ELR (cell line): ENCODE results near the gene RBMY1E.
"Not testable (repeated sequence)": the region's sequence is repeated elsewhere in the genome, so short reads cannot be mapped to it uniquely, and the experiment has no call there.

Source experiments
- DNase-seq: peaks from one replicate; pipeline ENCODE4 v3.0.0-alpha.2; 2015; ENCODE audit warnings: low read depth

Gene RBMY1E

DNA sequence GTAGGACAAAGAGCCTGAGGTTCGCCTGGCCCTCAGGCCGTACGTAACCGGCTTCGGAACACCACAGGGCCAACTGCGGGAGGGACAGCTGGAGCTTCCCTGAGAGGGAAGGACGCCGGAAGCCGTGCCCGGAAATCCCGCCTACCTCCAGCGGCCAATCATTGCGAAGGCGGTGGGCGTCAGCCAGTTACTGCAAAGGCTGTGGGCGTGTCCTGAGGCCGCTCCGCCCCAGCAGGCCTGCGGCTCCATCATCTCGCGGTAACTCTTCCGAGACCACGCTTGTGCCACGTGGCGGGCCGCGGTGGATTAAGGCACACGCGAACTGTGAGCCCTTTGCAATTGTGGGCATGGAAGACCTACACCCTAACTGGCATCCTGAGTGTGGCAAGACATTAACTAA is at the start of gene RBMY1E:
RBMY1E (minus strand) TSS at position 101 of the 400 bp plus-strand sequence. CDS start 1,978 bp downstream, outside the sequence.
- not testable (repeated sequence) for DNase-seq

DNA sequence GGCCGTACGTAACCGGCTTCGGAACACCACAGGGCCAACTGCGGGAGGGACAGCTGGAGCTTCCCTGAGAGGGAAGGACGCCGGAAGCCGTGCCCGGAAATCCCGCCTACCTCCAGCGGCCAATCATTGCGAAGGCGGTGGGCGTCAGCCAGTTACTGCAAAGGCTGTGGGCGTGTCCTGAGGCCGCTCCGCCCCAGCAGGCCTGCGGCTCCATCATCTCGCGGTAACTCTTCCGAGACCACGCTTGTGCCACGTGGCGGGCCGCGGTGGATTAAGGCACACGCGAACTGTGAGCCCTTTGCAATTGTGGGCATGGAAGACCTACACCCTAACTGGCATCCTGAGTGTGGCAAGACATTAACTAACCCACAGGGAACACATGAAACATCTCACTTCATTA is 23.4 kb downstream of the RBMY1E start, which contains the start of gene RBMY1D:
RBMY1D (minus strand) TSS at position 101 of the 400 bp plus-strand sequence. CDS start 2,013 bp downstream, outside the sequence.
- DNase-seq = not testable (repeated sequence)

DNA sequence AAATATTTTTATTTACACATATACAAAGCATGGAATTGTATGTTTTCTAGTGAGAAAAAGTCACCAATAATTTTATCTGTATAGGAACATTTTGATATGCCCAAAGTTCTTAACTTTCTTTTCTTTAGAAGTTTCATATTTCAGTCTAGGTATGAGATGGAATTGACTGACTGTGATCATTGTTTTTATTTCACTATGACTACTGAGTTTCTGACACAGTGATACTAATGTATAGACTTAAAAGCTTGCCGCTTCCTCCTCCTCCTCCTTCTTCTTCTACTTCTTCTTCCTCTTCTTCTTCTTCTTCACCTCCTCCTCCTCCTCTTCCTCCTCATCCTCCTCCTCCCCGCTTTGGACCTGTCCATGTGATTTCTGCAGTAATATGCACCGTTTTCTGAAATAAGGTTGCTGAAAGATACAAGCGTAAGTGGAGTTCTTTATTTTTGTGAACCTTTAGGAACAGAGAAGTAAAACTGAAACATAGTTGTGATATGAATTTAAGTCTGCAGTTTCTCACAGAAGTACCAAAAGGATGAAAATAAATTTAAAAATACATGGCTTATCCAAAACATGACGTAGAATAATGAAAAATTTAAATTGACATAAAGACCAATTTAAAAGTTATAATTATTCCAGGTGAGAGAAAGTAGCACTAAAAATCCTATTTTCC is 48.3 kb downstream of the RBMY1E start:
- DNase-seq = not testable (repeated sequence)
